AG04450 (cell line): Measurements from ENCODE around the gene METTL17. TPM values are rescaled to one million over a fixed set of nuclear protein-coding genes. Genes with fewer than 3 reads are reported as not detected.

ENCODE experiments used
- CTCF ChIA-PET: fragments of 300-600, 350-600 bp; formaldehyde crosslinking; extraction: SDS; loops from one replicate; lab custom pipeline; 2022; ENCODE audit warnings: antibody characterized with exemption, inconsistent platforms; lab: Charles Lee
- POLR2A ChIA-PET: fragments of 350-600 bp; formaldehyde crosslinking; extraction: SDS; loops from one replicate; lab custom pipeline; 2021; ENCODE audit warnings: antibody characterized with exemption, inconsistent platforms; lab: Yijun Ruan, JAX
- DNase-seq: peaks from one replicate; pipeline ENCODE4 v3.0.0-alpha.2; 2011; ENCODE audit warnings: low read depth, low spot score
- H3K27ac ChIP-seq: one replicate; pipeline ENCODE4 v1.5.1; 2012; ENCODE audit warnings: low read depth, low read length, control low read depth
- H3K27me3 ChIP-seq: one replicate; pipeline ENCODE4 v1.6.0; 2012; ENCODE audit warnings: low read length; ENCODE audit not compliant: control insufficient read depth, insufficient read depth
- H3K4me3 ChIP-seq: 2 replicates; pipeline ENCODE4 v1.5.1; 2011; ENCODE audit warnings: mild to moderate bottlenecking, low read depth, low read length, control low read depth
- H3K9me3 ChIP-seq: 2 replicates; pipeline ENCODE4 v1.5.1; 2012; ENCODE audit warnings: low read length; ENCODE audit not compliant: control insufficient read depth, insufficient read depth
- polyA plus RNA-seq: library from polyadenylated mRNA; depleted of rRNA; stranded (reverse); fragments of >200 nt; gene quantifications from 2 replicates; pipeline ENCODE4 v1.2.3, GENCODE V29; 2011; rRNA removed
- small RNA-seq: library from RNA; depleted of rRNA; stranded (forward); fragments of <200 nt; gene quantifications from one replicate; pipeline ENCODE3, GENCODE V24; 2012; ENCODE audit warnings: low read depth; ENCODE audit not compliant: insufficient read length
- TF ChIP-seq, protein P1 (sequence below): IDR thresholded peaks from 2 replicates; pipeline ENCODE4 v1.5.1; 2011; ENCODE audit warnings: low read depth, low read length, control low read depth, inconsistent platforms

METTL17 gene
- polyA plus RNA-seq, 1 experiment: 62.7 TPM

DNA sequence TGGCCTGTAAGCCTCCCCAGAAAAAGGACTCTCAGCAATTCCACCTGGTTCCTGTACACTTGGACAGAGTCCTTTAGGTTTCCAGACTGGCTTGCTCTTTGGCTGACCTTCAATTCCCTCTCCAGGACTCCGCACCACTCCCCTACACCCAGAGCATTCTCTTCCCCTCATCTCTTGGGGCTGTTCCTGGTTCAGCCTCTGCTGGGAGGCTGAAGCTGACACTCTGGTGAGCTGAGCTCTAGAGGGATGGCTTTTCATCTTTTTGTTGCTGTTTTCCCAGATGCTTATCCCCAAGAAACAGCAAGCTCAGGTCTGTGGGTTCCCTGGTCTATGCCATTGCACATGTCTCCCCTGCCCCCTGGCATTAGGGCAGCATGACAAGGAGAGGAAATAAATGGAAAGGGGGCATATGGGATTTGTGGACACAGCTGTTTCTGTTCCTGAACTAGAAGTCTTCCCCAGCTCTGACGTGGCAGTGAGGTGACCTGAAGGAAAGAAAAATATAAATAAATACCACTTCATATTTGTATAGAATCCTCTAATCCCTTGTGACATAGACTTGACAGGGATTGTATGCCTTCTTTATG, 53.7 kb downstream of the METTL17 start:
- Histone ChIP-seq H3K4me3 (no peak overlapping the region), H3K9me3 (no peaks in the 10 kb centered on the region), H3K27ac (no peak overlapping the region), H3K27me3 (peaks cover 21% of the 10 kb centered on the region)
- no peak for DNase-seq
- TF ChIP-seq, protein P1, sequence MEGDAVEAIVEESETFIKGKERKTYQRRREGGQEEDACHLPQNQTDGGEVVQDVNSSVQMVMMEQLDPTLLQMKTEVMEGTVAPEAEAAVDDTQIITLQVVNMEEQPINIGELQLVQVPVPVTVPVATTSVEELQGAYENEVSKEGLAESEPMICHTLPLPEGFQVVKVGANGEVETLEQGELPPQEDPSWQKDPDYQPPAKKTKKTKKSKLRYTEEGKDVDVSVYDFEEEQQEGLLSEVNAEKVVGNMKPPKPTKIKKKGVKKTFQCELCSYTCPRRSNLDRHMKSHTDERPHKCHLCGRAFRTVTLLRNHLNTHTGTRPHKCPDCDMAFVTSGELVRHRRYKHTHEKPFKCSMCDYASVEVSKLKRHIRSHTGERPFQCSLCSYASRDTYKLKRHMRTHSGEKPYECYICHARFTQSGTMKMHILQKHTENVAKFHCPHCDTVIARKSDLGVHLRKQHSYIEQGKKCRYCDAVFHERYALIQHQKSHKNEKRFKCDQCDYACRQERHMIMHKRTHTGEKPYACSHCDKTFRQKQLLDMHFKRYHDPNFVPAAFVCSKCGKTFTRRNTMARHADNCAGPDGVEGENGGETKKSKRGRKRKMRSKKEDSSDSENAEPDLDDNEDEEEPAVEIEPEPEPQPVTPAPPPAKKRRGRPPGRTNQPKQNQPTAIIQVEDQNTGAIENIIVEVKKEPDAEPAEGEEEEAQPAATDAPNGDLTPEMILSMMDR: no peak
- CTCF ChIA-PET: interaction anchor here (0.8 to 2.2 kb wide), 7 partner anchors 25 to 73 kb away, joined by 3 to 22 read pairs (median 3); no protein-coding TSS in a partner anchor
- POLR2A ChIA-PET: no interaction called here

DNA sequence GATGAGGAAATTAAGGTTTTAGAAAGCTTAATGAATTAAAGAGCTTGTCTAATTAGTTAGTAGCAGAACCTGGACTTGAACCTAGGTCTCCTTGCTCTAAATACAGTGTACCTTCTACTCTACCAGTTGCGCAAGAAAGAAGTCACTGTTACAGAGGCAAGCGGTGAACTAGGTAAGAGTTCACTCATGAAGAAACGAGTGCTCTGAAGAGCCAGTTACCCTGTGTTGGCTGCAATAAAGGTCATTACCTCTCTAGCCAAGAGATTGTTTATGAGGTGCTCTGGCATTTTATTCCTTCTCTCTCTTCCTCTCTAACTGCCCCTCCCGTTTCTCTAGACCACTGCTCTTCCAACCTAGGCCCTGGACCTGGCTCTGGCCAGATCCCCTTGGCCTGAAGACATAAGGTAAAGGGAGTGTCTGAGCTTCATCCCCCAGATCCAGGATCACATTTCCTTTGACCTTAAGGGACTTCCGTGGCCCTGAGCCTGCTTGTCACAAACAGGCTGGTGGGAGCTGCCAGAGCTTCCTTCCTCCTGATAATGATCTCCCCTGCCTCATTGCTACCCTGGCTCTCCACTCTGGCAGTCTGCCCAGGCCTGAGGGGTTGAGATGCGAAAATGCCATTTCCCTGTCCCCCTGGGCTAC, 54.3 kb downstream of the METTL17 start:
- Histone ChIP-seq H3K27me3 (peaks cover 21% of the 10 kb centered on the region), H3K4me3 (no peak overlapping the region), H3K27ac (no peak overlapping the region), H3K9me3 (no peaks in the 10 kb centered on the region)
- TF ChIP-seq, protein P1: no peak
- POLR2A ChIA-PET: no interaction called here
- no peak for DNase-seq
- CTCF ChIA-PET: interaction anchor here (0.8 to 2.2 kb wide), 7 partner anchors 24 to 73 kb away, joined by 3 to 22 read pairs (median 3); no protein-coding TSS in a partner anchor

Small RNAs within 50 kb of the gene (small RNA-seq; reads per million reads assigned to genes)
- not detected for gene RN7SL189P

Other genes starting within 250 kb of the METTL17 start
- gene EDDM3A, start 244.1 kb upstream of the METTL17 start, polyA plus RNA-seq: not detected in 2 replicates
- gene EDDM3B, start 221.6 kb upstream of the METTL17 start, polyA plus RNA-seq: not detected in 2 replicates
- gene RNASE6, start 208.7 kb upstream of the METTL17 start, polyA plus RNA-seq: not detected in 2 replicates
- not detected in 2 replicates for gene RNASE1, start 187.1 kb upstream of the METTL17 start, polyA plus RNA-seq
- gene RNASE3, start 98.6 kb upstream of the METTL17 start, polyA plus RNA-seq: not detected in 2 replicates
- not detected in 2 replicates for gene RNASE2, start 34.5 kb upstream of the METTL17 start, polyA plus RNA-seq
- 0.06 TPM in 1 of 2 replicates, not detected in the other for gene SLC39A2, start 9.3 kb downstream of the METTL17 start, polyA plus RNA-seq
- 0.66 and 1.0 TPM in 2 replicates for gene NDRG2, start 35.1 kb downstream of the METTL17 start, polyA plus RNA-seq
- gene TPPP2, start 40.2 kb downstream of the METTL17 start, polyA plus RNA-seq: not detected in 2 replicates
- gene RNASE13, start 44.8 kb downstream of the METTL17 start, polyA plus RNA-seq: not detected in 2 replicates
- gene RNASE7, start 52.4 kb downstream of the METTL17 start, polyA plus RNA-seq: not detected in 2 replicates
- gene RNASE8, start 67.8 kb downstream of the METTL17 start, polyA plus RNA-seq: not detected in 2 replicates
- 40.7 and 52.2 TPM in 2 replicates for gene ARHGEF40, start 80.3 kb downstream of the METTL17 start, polyA plus RNA-seq
- 3.9 and 4.8 TPM in 2 replicates for gene ZNF219, start 108.7 kb downstream of the METTL17 start, polyA plus RNA-seq
- gene TMEM253, start 111.1 kb downstream of the METTL17 start, polyA plus RNA-seq: 0.21 TPM in 2 replicates
- not detected in 2 replicates for gene OR5AU1, start 166.1 kb downstream of the METTL17 start, polyA plus RNA-seq